Cardiac muscle cell (in vitro differentiated cells and primary cell): Measurements from ENCODE around the gene GALNT14. TPM values are rescaled to one million over a fixed set of nuclear protein-coding genes. Genes with fewer than 3 reads are reported as not detected.

Experiments
- DNase-seq, 2 donors: peaks; one replicate each; pipeline versions ENCODE4 v3.0.0 to v3.0.0-alpha.2; 2010 to 2017; ENCODE audit warnings: low read depth in 1 of 2, low spot score in 1 of 2
- H3K27ac ChIP-seq: fragments of 200-600 bp; sonication (generic); 2 replicates; pipeline ENCODE4 v1.5.1; 2016
- H3K27me3 ChIP-seq: fragments of 200-600 bp; sonication (generic); 2 replicates; pipeline ENCODE4 v1.6.0; 2016; ENCODE audit warnings: control low read depth
- H3K36me3 ChIP-seq: fragments of 200-600 bp; sonication (generic); 2 replicates; pipeline ENCODE4 v1.5.1; 2016; ENCODE audit warnings: control low read depth
- H3K4me1 ChIP-seq: fragments of 200-600 bp; sonication (generic); 2 replicates; pipeline ENCODE4 v1.8.1; 2017; ENCODE audit warnings: low read depth, mild to moderate bottlenecking, mixed run types
- H3K4me3 ChIP-seq: fragments of 200-600 bp; sonication (generic); 2 replicates; pipeline ENCODE4 v1.5.1; 2016; ENCODE audit warnings: mild to moderate bottlenecking
- H3K9me3 ChIP-seq: fragments of 200-600 bp; sonication (generic); 2 replicates; pipeline ENCODE4 v1.5.1; 2017; ENCODE audit warnings: low read depth, mild to moderate bottlenecking, control low read depth
- polyA plus RNA-seq: library from polyadenylated mRNA; unstranded; fragments of >200 nt; fragmentation: Nextera tagmentation; extraction: Ambion mirVana; gene quantifications from 2 replicates; pipeline ENCODE4 v1.2.1, GENCODE V29; 2016
- total RNA-seq: library from RNA; depleted of rRNA; stranded (reverse); fragments of >200 nt; gene quantifications from 2 replicates; pipeline ENCODE4 v1.2.3, GENCODE V29; 2016
- TF ChIP-seq, protein P1 (sequence below): IDR thresholded peaks from 2 replicates; pipeline ENCODE4 v1.5.1; 2012; ENCODE audit warnings: low read depth, mild to moderate bottlenecking, low read length

GALNT14 gene
- total and polyA plus RNA-seq, 2 experiments from 2014 or later: 0.84 to 1.1 TPM

- no peak for DNase-seq
- TF ChIP-seq, protein P1, sequence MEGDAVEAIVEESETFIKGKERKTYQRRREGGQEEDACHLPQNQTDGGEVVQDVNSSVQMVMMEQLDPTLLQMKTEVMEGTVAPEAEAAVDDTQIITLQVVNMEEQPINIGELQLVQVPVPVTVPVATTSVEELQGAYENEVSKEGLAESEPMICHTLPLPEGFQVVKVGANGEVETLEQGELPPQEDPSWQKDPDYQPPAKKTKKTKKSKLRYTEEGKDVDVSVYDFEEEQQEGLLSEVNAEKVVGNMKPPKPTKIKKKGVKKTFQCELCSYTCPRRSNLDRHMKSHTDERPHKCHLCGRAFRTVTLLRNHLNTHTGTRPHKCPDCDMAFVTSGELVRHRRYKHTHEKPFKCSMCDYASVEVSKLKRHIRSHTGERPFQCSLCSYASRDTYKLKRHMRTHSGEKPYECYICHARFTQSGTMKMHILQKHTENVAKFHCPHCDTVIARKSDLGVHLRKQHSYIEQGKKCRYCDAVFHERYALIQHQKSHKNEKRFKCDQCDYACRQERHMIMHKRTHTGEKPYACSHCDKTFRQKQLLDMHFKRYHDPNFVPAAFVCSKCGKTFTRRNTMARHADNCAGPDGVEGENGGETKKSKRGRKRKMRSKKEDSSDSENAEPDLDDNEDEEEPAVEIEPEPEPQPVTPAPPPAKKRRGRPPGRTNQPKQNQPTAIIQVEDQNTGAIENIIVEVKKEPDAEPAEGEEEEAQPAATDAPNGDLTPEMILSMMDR: no peak
- Histone ChIP-seq H3K4me3 (no peak overlapping the region), H3K4me1 (no peaks in the 10 kb centered on the region), H3K9me3 (no peaks in the 10 kb centered on the region), H3K36me3 (no peaks in the 10 kb centered on the region), H3K27me3 (no peaks in the 10 kb centered on the region), H3K27ac (no peak overlapping the region)
Observed at GRCh38 chr2:30923623-30924022, 214.6 kb downstream of the GALNT14 start.

DNA sequence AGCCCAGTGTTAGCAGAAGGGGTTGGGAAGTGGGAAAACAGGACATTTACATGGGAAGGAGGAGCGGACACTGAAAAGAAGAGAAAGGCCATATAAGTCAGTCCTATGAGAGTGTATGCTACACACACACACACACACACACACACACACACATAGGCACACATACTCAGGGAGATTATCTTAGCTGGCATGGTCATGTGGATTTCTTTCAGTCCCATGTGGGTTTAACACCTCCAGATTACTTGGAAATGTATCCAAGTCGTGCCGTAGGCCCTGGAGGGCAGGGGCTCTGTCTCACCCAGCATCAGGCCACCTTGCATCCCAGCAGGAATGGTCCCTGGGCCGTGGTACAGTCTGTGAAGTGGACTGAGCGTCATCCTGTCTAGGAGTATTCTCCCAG is 217.7 kb downstream of the GALNT14 start:
- no peak overlapping the region for H3K4me3 ChIP-seq
- no peak for DNase-seq
- no peaks in the 10 kb centered on the region for H3K4me1 ChIP-seq
- H3K9me3 ChIP-seq: no peaks in the 10 kb centered on the region
- H3K27ac ChIP-seq: no peak overlapping the region
- no peaks in the 10 kb centered on the region for H3K36me3 ChIP-seq
- no peaks in the 10 kb centered on the region for H3K27me3 ChIP-seq
- TF ChIP-seq, protein P1: no peak

DNA sequence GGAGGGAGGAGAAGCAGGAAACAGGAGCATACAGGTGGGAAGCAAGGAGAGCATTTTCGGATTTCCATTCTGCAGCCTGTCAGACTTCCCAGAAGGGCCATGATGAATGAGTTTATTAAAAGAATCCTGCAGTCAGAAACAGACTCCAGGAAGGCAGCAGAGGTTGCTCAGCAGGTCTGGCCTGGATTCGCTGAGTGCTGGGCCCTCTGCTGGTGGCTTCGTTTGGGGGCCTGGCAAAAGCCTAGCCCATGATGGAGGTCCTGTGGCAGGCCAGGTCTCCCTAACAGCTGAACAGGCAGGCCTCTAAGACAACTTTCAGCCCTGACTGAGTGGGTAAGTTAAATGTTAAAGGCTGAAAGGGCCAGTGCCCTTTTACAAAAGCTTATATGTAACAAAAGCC is 222.8 kb downstream of the GALNT14 start:
- H3K36me3 ChIP-seq: no peaks in the 10 kb centered on the region
- TF ChIP-seq, protein P1: no peak
- no peaks in the 10 kb centered on the region for H3K9me3 ChIP-seq
- no peak overlapping the region for H3K4me3 ChIP-seq
- peak in 1 of 2 donors; percentile 64 for DNase-seq
- H3K27me3 ChIP-seq: no peaks in the 10 kb centered on the region
- H3K4me1 ChIP-seq: no peaks in the 10 kb centered on the region
- no peak overlapping the region for H3K27ac ChIP-seq

- Histone ChIP-seq H3K36me3 (no peaks in the 10 kb centered on the region), H3K4me1 (no peaks in the 10 kb centered on the region), H3K9me3 (no peaks in the 10 kb centered on the region), H3K27ac (no peak overlapping the region), H3K27me3 (no peaks in the 10 kb centered on the region), H3K4me3 (no peak overlapping the region)
- TF ChIP-seq, protein P1: no peak
- DNase-seq: no peak
Observed at GRCh38 chr2:30914456-30914855, 223.8 kb downstream of the GALNT14 start.

DNA sequence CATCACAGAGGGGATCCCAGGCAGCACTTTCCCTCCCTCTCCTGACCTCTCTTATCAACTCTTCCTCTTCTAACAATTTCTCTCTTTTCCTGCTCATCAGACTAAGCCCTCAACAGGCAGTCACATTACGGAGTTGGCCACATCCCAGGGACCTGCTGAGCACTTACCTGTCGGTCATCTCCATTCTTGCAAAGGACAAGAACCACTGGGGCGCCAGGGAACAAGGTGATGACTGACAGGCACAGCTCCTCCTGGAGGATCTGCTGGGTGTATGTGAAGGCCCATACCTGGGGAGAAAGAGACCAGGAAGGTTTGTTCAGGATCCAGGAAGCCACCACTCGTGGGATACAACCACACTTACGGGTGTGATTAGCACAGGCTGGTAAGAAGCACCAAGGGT is 226.2 kb downstream of the GALNT14 start:
- DNase-seq: no peak
- Histone ChIP-seq H3K27ac (no peak overlapping the region), H3K36me3 (no peaks in the 10 kb centered on the region), H3K27me3 (no peaks in the 10 kb centered on the region), H3K9me3 (no peaks in the 10 kb centered on the region), H3K4me3 (no peak overlapping the region), H3K4me1 (no peaks in the 10 kb centered on the region)
- TF ChIP-seq, protein P1: no peak

- Histone ChIP-seq H3K4me3 (no peak overlapping the region), H3K4me1 (no peaks in the 10 kb centered on the region), H3K27me3 (no peaks in the 10 kb centered on the region), H3K9me3 (no peaks in the 10 kb centered on the region), H3K27ac (no peak overlapping the region), H3K36me3 (no peaks in the 10 kb centered on the region)
- TF ChIP-seq, protein P1: no peak
- no peak for DNase-seq
Observed at GRCh38 chr2:30911327-30911726, 226.9 kb downstream of the GALNT14 start.
